PC-9 (cell line): ENCODE results near the gene TMEM132D. TPM values are rescaled to one million over a fixed set of nuclear protein-coding genes. Genes with fewer than 3 reads are reported as not detected.

ENCODE experiments used
- BruUV-seq: library from RNA; stranded (reverse); fragments of 400-500 nt; replicated peaks from 2 replicates; lab custom pipeline; 2021; lab: Mats Ljungman, UMichigan
- CTCF ChIA-PET: fragments of 300-600 bp; sonication (Branson Sonifier 250); formaldehyde crosslinking; loops from one replicate; lab custom pipeline; 2022; ENCODE audit warnings: antibody characterized with exemption; lab: Charles Lee
- POLR2A ChIA-PET: fragments of 300-600 bp; sonication (Branson Sonifier 250); formaldehyde crosslinking; loops from one replicate; lab custom pipeline; 2022; ENCODE audit warnings: antibody characterized with exemption; ENCODE audit not compliant: unreplicated experiment; lab: Charles Lee
- DNase-seq, 2 experiments: peaks; one replicate each; pipeline versions ENCODE4 v3.0.0 to v3.0.0-alpha.2; 2015 to 2022; ENCODE audit warnings: mixed read lengths in 1 of 2
- H2AFZ ChIP-seq: fragments of 200-600 bp; sonication (generic); 2 replicates; pipeline ENCODE4 v1.8.1; 2017; ENCODE audit warnings: antibody characterized with exemption
- H3F3A ChIP-seq: fragments of 200-600 bp; sonication (generic); 2 replicates; pipeline ENCODE4 v1.8.1; 2017; ENCODE audit warnings: antibody characterized with exemption, mild to moderate bottlenecking, low read depth; ENCODE audit not compliant: insufficient read depth
- H3K27ac ChIP-seq: fragments of 200-600 bp; sonication (generic); 2 replicates; pipeline ENCODE4 v1.6.1; 2016; ENCODE audit warnings: mixed run types
- H3K27me3 ChIP-seq: fragments of 200-600 bp; sonication (generic); 2 replicates; pipeline ENCODE4 v1.6.1; 2016; ENCODE audit warnings: low read depth, mixed run types; ENCODE audit not compliant: insufficient read depth
- H3K36me3 ChIP-seq: fragments of 200-600 bp; sonication (generic); 2 replicates; pipeline ENCODE4 v1.6.1; 2016; ENCODE audit warnings: low read depth, mixed run types
- H3K4me1 ChIP-seq: fragments of 200-600 bp; sonication (generic); replicated peaks from 2 replicates; pipeline ENCODE4 v1.6.1; 2016; ENCODE audit warnings: mixed run types; ENCODE audit not compliant: insufficient read depth
- H3K4me2 ChIP-seq: fragments of 200-600 bp; sonication (generic); 2 replicates; pipeline ENCODE4 v1.6.1; 2017; ENCODE audit warnings: mixed run types
- H3K4me3 ChIP-seq: fragments of 200-600 bp; sonication (generic); 2 replicates; pipeline ENCODE4 v1.6.1; 2016; ENCODE audit warnings: mixed run types
- H3K79me2 ChIP-seq: fragments of 200-600 bp; sonication (generic); 2 replicates; pipeline ENCODE4 v1.6.1; 2017; ENCODE audit warnings: low read depth, mixed run types
- H3K9me2 ChIP-seq: fragments of 200-600 bp; sonication (generic); 2 replicates; pipeline ENCODE4 v1.8.1; 2017; ENCODE audit warnings: mild to moderate bottlenecking; ENCODE audit not compliant: insufficient read depth
- H3K9me3 ChIP-seq: fragments of 200-600 bp; sonication (generic); 2 replicates; pipeline ENCODE4 v1.8.1; 2016; ENCODE audit warnings: low read depth; ENCODE audit not compliant: insufficient read depth
- H4K20me1 ChIP-seq: fragments of 200-600 bp; sonication (generic); 2 replicates; pipeline ENCODE4 v1.8.1; 2017; ENCODE audit not compliant: insufficient read depth
- CTCF ChIP-seq: fragments of 200-600 bp; sonication (generic); conservative IDR thresholded peaks from 2 replicates; pipeline ENCODE4 v1.6.1; 2017; ENCODE audit warnings: mixed run types, antibody characterized with exemption, mild to moderate bottlenecking, moderate library complexity
- EZH2 ChIP-seq: fragments of 200-600 bp; sonication (generic); IDR thresholded peaks from 2 replicates; pipeline ENCODE4 v1.8.0; 2017; ENCODE audit warnings: antibody characterized with exemption, low read depth
- intact Hi-C: fragments of 100-400 bp; cut with micrococcal nuclease; formaldehyde crosslinking; loops from one replicate; pipeline ENCODE4 v1.10.0; 2022; ENCODE audit not compliant: unreplicated experiment
- total RNA-seq: library from RNA; stranded (reverse); gene quantifications from 2 replicates; pipeline ENCODE4 v1.2.3, GENCODE V29; 2021

TMEM132D gene
- total RNA-seq, 1 experiment from 2014 or later = not detected

GRCh38 chr12:129556082-129556481 is 347.7 kb downstream of the TMEM132D start:
- Histone ChIP-seq H3F3A (no peaks in the 10 kb centered on the region), H4K20me1 (no peaks in the 10 kb centered on the region), H2AFZ (no peak overlapping the region), H3K4me1 (no peaks in the 10 kb centered on the region), H3K27me3 (peaks cover 5% of the 10 kb centered on the region; the same call in 1 of the 2 replicates), H3K27ac (no peak overlapping the region), H3K4me3 (no peak overlapping the region), H3K9me3 (no peaks in the 10 kb centered on the region), H3K79me2 (no peaks in the 10 kb centered on the region), H3K36me3 (no peaks in the 10 kb centered on the region), H3K9me2 (no peaks in the 10 kb centered on the region), H3K4me2 (no peak overlapping the region)
- no peak for DNase-seq
- intact Hi-C loops = no loop called here
- ChIA-PET POLR2A (no interaction called here), CTCF (no interaction called here)
- no TSS peak for BruUV-seq
- TF ChIP-seq CTCF = no peak
- TF ChIP-seq EZH2 = no peak

- POLR2A ChIA-PET = no interaction called here
- Histone ChIP-seq H4K20me1 (no peaks in the 10 kb centered on the region), H3K4me1 (no peaks in the 10 kb centered on the region), H3K79me2 (no peaks in the 10 kb centered on the region), H3K27me3 (peaks cover 5% of the 10 kb centered on the region; the same call in 1 of the 2 replicates), H3K9me3 (no peaks in the 10 kb centered on the region), H3F3A (no peaks in the 10 kb centered on the region), H3K36me3 (no peaks in the 10 kb centered on the region), H3K9me2 (no peaks in the 10 kb centered on the region), H3K4me2 (no peak overlapping the region), H3K27ac (no peak overlapping the region), H2AFZ (no peak overlapping the region), H3K4me3 (no peak overlapping the region)
- DNase-seq = no peak
- BruUV-seq = no TSS peak
- CTCF ChIA-PET = no interaction called here
- intact Hi-C loops = no loop called here
- no peak for TF ChIP-seq EZH2
- TF ChIP-seq CTCF = no peak
Measured at GRCh38 chr12:129552996-129553750, 350.7 kb downstream of the TMEM132D start.

GRCh38 chr12:129551441-129551840 is 352.4 kb downstream of the TMEM132D start:
- POLR2A ChIA-PET = no interaction called here
- Histone ChIP-seq H2AFZ (no peak overlapping the region), H3K79me2 (no peaks in the 10 kb centered on the region), H3K9me3 (no peaks in the 10 kb centered on the region), H3K27me3 (peaks cover 5% of the 10 kb centered on the region; the same call in 1 of the 2 replicates), H3K4me1 (no peaks in the 10 kb centered on the region), H3F3A (no peaks in the 10 kb centered on the region), H3K4me2 (no peak overlapping the region), H3K36me3 (no peaks in the 10 kb centered on the region), H4K20me1 (no peaks in the 10 kb centered on the region), H3K27ac (no peak overlapping the region), H3K4me3 (no peak overlapping the region), H3K9me2 (no peaks in the 10 kb centered on the region)
- TF ChIP-seq EZH2 = no peak
- no peak for TF ChIP-seq CTCF
- BruUV-seq = no TSS peak
- CTCF ChIA-PET = no interaction called here
- no peak for DNase-seq
- intact Hi-C loops = no loop called here
